ENCODE measurements around the gene APBB1IP.
"Not testable (repeated sequence)": the region's sequence is repeated elsewhere in the genome, so short reads cannot be mapped to it uniquely, and the experiment has no call there.

APBB1IP gene

GRCh38 chr10:26566525-26567350 lies 128.6 kb downstream of the APBB1IP start:
- peak; percentile 9 for DNase-seq

GRCh38 chr10:26567351-26567721 lies 129.2 kb downstream of the APBB1IP start:
- DNase-seq, result no peak

- no peak for DNase-seq
These were observed 133.5 kb downstream of the APBB1IP start for GRCh38 chr10:26571655-26572054.

- no peak for DNase-seq
These were observed 135.5 kb downstream of the APBB1IP start for GRCh38 chr10:26573674-26574073.

DNA sequence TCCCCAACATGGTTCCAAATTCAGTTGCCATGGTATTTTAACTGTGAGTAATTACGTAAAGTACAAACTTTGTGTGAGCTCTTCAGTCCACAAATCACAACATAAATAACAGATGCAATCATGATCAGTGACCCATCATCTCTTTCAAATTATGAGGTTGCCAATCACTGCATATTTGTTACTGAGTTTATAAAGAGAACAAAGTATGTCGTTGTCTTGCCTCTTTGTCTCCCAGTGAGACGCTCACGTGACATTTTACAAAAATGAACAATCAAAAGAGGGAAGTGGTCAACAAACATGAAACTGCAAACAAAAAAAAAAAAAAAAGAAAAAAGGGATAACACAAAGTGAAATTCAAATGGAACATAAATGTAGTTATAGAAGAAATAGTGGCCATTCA lies 136.6 kb downstream of the APBB1IP start:
- no peak for DNase-seq

DNA sequence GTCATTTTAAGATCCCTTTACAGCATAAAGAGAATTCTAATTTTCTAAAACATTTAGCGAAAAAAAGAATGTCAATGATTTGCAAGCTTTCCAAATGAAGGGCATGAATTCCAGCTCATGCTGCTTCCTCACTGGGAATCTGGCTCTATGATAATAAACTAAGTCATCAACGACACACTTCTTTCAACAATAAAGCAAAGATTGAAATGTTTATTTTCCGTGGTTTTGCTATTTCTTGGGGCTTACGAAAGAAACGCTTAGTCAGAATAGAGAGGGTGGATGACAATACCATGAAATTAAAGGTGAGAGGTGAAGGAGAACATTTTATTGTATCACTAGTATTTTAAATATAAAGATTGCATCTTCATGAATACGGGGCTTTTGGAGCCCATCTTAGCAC lies 140.2 kb downstream of the APBB1IP start:
- not testable (repeated sequence) for DNase-seq

DNA sequence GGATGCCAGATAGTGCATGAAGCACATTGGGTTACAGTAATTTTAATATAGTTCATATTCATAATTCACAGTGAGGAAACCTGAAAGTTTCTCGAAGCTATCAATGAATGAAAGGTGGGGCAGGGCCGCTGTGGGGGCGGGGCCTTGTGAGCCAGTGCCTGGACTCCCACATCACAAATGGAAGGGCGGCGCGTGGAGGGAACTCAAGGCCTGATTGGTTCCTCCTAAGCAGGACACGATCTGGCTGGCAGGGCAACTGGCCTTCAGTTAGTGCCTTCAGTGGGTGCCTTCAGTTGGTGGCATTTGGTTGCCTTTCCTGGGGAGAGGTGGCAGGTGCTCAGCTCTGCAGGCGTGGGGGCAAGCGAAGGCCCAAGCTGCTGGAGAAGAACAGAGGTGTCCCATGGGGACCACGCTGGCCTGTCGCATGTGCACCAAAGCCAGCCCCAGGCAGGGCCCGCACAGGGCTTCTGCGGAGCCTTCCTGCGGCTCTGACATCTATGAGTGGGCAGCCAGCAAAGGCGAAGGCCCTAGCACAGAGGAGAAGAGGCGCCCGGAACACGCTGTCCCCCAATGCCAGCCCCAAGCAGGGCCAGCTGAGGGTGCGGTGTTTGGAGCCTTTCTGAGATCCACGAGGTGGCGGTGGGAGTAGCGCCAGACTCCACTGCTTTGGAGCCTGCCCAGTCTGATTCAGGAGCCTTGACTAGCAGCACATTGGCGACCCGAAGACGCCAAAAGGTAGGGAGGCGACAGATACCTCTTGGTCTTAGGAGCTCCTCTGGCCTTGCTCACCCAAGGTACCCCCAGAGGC lies 141.3 kb downstream of the APBB1IP start:
- DNase-seq, result no peak

GRCh38 chr10:26586211-26586610 lies 148.1 kb downstream of the APBB1IP start:
- no peak for DNase-seq

GRCh38 chr10:26588611-26589010 lies 150.5 kb downstream of the APBB1IP start:
- no peak for DNase-seq

DNA sequence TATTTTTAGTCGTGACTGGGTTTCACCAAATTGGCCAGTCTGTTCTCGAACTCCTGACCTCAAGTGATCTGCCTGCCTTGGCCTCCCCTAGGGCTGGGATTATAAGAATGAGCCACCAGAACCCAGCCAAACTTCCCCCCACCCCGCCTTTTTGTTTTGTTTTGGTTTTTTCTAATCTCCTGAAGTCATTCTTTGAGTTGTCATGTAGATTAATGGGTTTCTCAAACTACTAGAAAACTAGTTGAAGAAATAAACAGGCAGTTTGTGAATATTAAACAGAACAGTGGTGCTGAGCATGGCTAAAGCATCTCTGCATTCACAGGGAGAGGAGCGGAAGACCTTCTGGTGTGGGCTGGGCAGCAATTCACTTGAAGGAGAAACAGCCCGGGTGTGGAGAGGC lies 151.7 kb downstream of the APBB1IP start:
- DNase-seq, result not testable (repeated sequence)

- DNase-seq, result no peak
These were observed 155.8 kb downstream of the APBB1IP start for GRCh38 chr10:26593896-26594295.

GRCh38 chr10:26603283-26603682 lies 165.1 kb downstream of the APBB1IP start:
- DNase-seq, result not testable (repeated sequence)

- not testable (repeated sequence) for DNase-seq
These were observed 166.4 kb downstream of the APBB1IP start for GRCh38 chr10:26604320-26605093.

DNA sequence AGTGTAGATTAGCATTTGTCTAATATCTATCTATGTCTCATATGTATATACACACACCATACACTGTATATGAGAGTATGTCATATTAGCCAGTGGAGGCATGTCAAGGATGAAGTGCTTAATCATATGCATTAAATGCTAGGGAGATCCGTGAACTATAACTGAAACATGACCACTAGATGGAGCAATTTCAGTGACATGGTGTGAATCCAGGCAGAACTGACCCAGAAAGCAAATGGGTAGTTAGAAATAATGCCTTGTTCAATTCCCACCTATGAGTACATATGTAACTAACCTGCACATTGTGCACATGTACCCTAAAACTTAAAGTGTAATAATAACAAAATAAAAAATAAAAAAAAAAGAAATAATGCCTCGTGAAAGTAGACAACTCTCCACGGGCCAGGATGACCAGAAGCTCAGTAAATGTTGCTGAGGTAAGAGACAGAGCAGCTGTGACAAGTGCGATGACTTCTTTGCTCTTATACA lies 168.3 kb downstream of the APBB1IP start:
- not testable (repeated sequence) for DNase-seq

- no peak for DNase-seq
These were observed 174.2 kb downstream of the APBB1IP start for GRCh38 chr10:26612151-26612915.

All from NCI-H748 treated with DMSO at 0.1 percent for 48 hours (cell line).